Immature natural killer cell (primary cell): ENCODE results near the gene MFSD6. TPM values are rescaled to one million over a fixed set of nuclear protein-coding genes. Genes with fewer than 3 reads are reported as not detected.

ENCODE experiments used
- DNase-seq, 3 donors: peaks; one replicate each; pipeline ENCODE4 v3.0.0; 2022; ENCODE audit warnings: mixed read lengths in 1 of 3
- H3K27ac Mint-ChIP-seq, 6 donors: one replicate each; pipeline ENCODE4 v1.8.0; 2020; ENCODE audit warnings: mixed read lengths in 6 of 6, mild to moderate bottlenecking in 5 of 6, inconsistent platforms in 4 of 6, moderate library complexity in 3 of 6
- H3K27me3 Mint-ChIP-seq, 3 donors: one replicate each; pipeline ENCODE4 v1.8.0; 2020 to 2021; ENCODE audit warnings: low read depth in 3 of 3, mild to moderate bottlenecking in 3 of 3, mixed read lengths in 3 of 3, moderate library complexity in 3 of 3, inconsistent platforms in 1 of 3
- H3K36me3 Mint-ChIP-seq, 3 donors: one replicate each; pipeline ENCODE4 v1.8.0; 2020; ENCODE audit warnings: mixed read lengths in 3 of 3, inconsistent platforms in 2 of 3, mild to moderate bottlenecking in 2 of 3
- H3K4me1 Mint-ChIP-seq, 2 donors: one replicate each; pipeline ENCODE4 v1.8.0; 2020; ENCODE audit warnings: inconsistent platforms in 2 of 2, mild to moderate bottlenecking in 2 of 2, mixed read lengths in 2 of 2, moderate library complexity in 1 of 2
- H3K4me3 Mint-ChIP-seq, 5 donors: one replicate each; pipeline ENCODE4 v1.8.0; 2020; ENCODE audit warnings: mild to moderate bottlenecking in 5 of 5, mixed read lengths in 5 of 5, inconsistent platforms in 3 of 5, moderate library complexity in 3 of 5
- H3K9me3 Mint-ChIP-seq, 6 donors: one replicate each; pipeline ENCODE4 v1.8.0; 2020; ENCODE audit warnings: mild to moderate bottlenecking in 6 of 6, mixed read lengths in 6 of 6, inconsistent platforms in 4 of 6, moderate library complexity in 3 of 6
- polyA plus RNA-seq, 3 donors: library from polyadenylated mRNA; unstranded; fragments of 300-500 nt; fragmentation: Illumina TruSeq; gene quantifications; one replicate each; pipeline ENCODE4 v1.2.3, GENCODE V29; 2021

Gene MFSD6
- polyA plus RNA-seq, 3 donors from 2014 or later, result 7.3 to 35.1 (median 8.5) TPM

GRCh38 chr2:190530248-190530900 is 122.2 kb downstream of the MFSD6 start:
- no peaks in the 10 kb centered on the region for H3K36me3 Mint-ChIP-seq
- peak overlapping the region in 1 of 6 donors; percentile 0 for H3K27ac Mint-ChIP-seq
- H3K4me3 Mint-ChIP-seq, result no peak overlapping the region
- peaks cover 49 to 73% of the 10 kb centered on the region in 2 donors for H3K4me1 Mint-ChIP-seq
- peaks cover 2 to 15% (median 12%) of the 10 kb centered on the region in 3 donors for H3K27me3 Mint-ChIP-seq
- DNase-seq, result no peak
- H3K9me3 Mint-ChIP-seq, result no peaks in the 10 kb centered on the region

DNA sequence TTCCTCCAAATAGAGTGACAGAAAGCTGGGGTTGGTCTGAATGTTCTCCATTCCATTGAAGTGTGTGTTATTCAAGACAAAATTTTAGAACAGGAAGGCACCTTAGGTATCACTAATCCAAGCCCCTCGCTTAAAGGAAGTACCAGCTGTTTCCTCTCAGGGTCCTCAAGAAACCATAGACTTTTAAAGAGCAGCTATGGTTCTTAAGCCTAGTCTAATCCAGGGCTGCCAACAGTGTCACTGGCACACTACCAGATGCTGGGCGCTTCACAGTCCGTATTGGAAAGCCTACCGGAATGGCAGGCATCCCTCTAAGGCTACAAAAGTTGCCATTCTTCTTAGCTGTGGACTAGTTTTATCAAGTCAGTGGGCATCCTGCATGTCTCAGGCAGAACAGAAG is 124.4 kb downstream of the MFSD6 start:
- Mint-ChIP-seq H3K27ac (peak overlapping the region; percentile 37 to 100 (median 99)), H3K9me3 (no peaks in the 10 kb centered on the region), H3K4me1 (peaks cover 46 to 73% of the 10 kb centered on the region in 2 donors), H3K36me3 (peaks cover 0 to 6% (median 3%) of the 10 kb centered on the region in 3 donors), H3K4me3 (peak overlapping the region; percentile 95 to 99 (median 96)), H3K27me3 (peaks cover 2 to 15% (median 12%) of the 10 kb centered on the region in 3 donors)
- DNase-seq, result no peak

DNA sequence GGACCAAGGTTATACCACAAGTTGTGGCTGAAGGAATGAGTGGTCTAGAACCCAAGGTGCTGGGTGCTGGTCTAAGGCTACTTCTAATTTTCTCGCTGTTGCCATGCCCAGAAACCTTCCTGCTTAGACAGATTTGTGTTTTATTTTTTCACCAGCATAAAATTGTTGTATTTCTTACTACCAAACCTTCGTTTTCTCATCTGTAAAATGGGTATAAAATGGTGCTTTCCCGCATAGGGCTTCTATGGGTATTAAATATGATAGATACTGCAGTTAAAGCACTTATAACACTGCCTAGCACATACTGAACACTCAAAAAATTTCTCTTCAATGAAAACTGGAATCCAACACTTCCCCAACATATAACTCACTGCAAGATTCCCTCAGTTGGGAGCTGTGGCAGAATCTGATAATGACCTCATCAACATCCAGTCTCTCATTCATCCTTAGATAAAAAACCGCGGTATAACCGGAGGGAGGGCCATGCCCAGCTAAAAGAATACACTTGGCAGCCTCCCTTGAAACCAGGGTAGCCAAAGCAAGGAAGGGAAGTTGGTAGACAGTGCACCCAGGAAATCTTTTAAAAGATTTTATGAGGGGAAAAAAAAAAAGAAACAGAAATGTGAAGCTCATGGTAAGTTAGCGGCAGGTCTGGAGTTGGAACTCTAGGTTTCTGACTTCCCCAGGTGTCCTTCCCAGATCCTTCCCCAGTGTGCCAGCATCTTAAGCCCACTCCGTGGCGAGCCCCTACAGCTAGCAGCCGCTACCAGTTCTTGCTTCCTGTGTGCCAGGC is 125.2 kb downstream of the MFSD6 start:
- peaks cover 0 to 9% (median 8%) of the 10 kb centered on the region in 3 donors for H3K36me3 Mint-ChIP-seq
- peaks cover 45 to 67% of the 10 kb centered on the region in 2 donors for H3K4me1 Mint-ChIP-seq
- peaks cover 2 to 15% (median 12%) of the 10 kb centered on the region in 3 donors for H3K27me3 Mint-ChIP-seq
- peaks cover 0 to 2% (median under 1%) of the 10 kb centered on the region in 6 donors for H3K9me3 Mint-ChIP-seq
- peak overlapping the region; percentile 95 to 99 (median 96) for H3K4me3 Mint-ChIP-seq
- DNase-seq, result no peak
- peak overlapping the region; percentile 99 to 100 (median 100) for H3K27ac Mint-ChIP-seq

DNA sequence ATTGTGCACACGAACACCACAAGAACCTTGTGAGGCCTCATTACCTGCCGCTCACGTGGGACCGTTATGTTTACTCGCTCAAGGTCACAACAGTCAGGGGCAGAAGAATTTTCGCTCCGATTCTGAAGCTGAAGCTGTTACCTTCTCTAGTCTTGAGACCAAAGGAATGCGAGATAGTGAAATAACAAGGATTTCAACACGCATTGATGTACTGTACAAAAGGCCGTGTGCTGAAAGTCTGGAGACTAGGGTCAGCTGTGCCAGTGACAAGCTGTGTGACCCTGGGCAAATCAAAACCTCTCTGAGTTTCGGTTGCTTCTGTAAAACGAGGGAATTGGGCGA is 125.8 kb downstream of the MFSD6 start:
- Mint-ChIP-seq H3K4me3 (peak overlapping the region; percentile 95 to 99 (median 96)), H3K9me3 (peaks cover 0 to 8% (median 4%) of the 10 kb centered on the region in 6 donors), H3K27ac (peak overlapping the region; percentile 99 to 100 (median 100)), H3K27me3 (peaks cover 2 to 15% (median 12%) of the 10 kb centered on the region in 3 donors), H3K36me3 (peaks cover 5 to 14% (median 14%) of the 10 kb centered on the region in 3 donors), H3K4me1 (peaks cover 39 to 63% of the 10 kb centered on the region in 2 donors)
- no peak for DNase-seq

DNA sequence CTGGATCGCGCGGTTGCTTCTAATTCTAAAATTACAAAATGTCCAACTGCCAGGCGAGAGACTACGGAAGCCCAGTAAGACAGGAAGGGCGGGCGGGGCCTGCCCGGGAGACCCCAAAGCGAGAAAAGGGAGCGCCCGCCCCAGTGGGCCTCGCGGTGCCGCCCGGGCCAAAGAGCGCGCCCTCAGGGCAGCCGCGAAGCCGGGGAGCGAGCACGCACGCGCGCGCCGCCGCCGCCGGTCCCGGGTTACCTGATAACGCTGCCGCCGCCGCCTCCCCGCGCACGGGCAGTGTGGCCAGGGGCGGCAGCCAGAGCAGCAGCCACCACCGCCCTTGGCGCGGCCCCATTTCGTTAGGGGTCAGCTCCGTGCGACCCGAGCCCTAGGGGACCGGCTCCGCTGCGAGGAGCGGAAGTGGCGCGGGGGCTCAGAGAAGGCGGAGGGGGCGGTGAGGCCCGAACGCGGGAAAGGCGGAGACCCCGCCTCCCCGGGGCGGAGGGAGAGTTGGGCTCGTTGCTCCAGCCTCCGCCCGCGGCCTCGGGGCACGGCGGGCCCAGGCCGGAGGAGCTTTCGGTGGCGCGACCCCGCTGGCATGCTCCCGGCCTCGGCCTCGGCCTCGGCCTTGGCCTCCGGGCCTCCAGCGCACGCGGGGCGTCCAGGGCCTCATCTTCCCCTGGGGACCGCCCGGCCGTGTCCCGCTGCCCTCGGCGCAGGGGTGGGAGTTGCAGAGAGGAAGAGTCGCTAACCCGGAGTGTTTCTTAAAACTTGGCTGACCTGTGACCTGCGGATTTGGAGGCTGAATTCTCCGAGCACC is 126.4 kb downstream of the MFSD6 start, which contains the start of gene NEMP2:
Gene NEMP2, minus strand, starts transcription at position 413 of the 811 bp plus-strand sequence. Its CDS starts 67 bp downstream, at position 346.
- H3K27me3 Mint-ChIP-seq, result peaks cover 2 to 15% (median 12%) of the 10 kb centered on the region in 3 donors
- H3K9me3 Mint-ChIP-seq, result peaks cover 1 to 13% (median 9%) of the 10 kb centered on the region in 6 donors
- peak; percentile 89 to 93 (median 92) for DNase-seq
- peak within 1 kb of the TSS; percentile 95 to 99 (median 96) for H3K4me3 Mint-ChIP-seq
- peaks cover 8 to 18% (median 14%) of the 10 kb centered on the region in 3 donors for H3K36me3 Mint-ChIP-seq
- peaks cover 34 to 58% of the 10 kb centered on the region in 2 donors for H3K4me1 Mint-ChIP-seq
- peak within 1 kb of the TSS; percentile 99 to 100 (median 100) for H3K27ac Mint-ChIP-seq

DNA sequence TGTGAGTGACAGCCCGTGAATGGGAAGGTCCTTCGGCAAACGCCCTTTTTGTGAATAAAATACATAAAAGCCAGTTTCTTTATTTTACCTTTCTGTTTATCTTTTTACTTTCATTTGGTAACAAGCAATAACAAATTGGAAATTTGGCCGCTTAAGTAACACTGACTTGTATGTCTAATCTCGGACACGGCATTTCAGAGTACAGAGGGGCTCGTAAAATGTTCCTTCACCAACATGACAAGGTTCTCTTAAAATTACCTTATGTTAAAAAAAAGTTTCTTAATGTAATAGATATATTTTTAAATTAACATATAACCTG is 126.9 kb downstream of the MFSD6 start:
- peaks cover 31 to 53% of the 10 kb centered on the region in 2 donors for H3K4me1 Mint-ChIP-seq
- H3K27ac Mint-ChIP-seq, result peak overlapping the region; percentile 91 to 100 (median 95)
- peaks cover 13 to 23% (median 18%) of the 10 kb centered on the region in 3 donors for H3K36me3 Mint-ChIP-seq

DNA sequence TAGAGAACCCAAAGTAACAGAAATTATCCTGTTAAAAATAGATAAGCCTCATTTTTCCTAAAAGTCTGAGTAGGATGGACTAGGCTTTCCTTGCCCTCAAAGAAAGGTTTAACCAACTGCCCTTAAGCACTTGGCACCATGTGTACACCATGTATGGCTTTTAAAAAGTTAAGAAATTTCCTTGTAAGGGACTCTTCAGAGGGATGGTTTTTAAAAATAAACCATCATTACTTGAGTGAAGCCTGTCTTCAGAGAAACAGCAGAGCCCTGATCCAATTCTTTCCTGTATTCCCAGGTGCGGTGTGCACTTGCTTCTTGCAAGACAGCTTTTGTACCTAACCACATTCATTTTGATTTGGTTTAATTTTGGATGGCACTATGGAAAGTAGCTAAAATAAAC is 127.4 kb downstream of the MFSD6 start:
- peaks cover 2 to 24% (median 18%) of the 10 kb centered on the region in 6 donors for H3K9me3 Mint-ChIP-seq
- H3K27ac Mint-ChIP-seq, result peak overlapping the region; percentile 84 to 100 (median 95)
- H3K27me3 Mint-ChIP-seq, result peaks cover 2 to 15% (median 12%) of the 10 kb centered on the region in 3 donors
- H3K36me3 Mint-ChIP-seq, result peaks cover 14 to 26% (median 22%) of the 10 kb centered on the region in 3 donors
- peak overlapping the region; percentile 91 to 95 (median 92) for H3K4me3 Mint-ChIP-seq
- peaks cover 31 to 48% of the 10 kb centered on the region in 2 donors for H3K4me1 Mint-ChIP-seq
- DNase-seq, result no peak

More for the DNA sequence above, 126.9 kb downstream of the MFSD6 start:
- no peak for DNase-seq
- peaks cover 1 to 19% (median 13%) of the 10 kb centered on the region in 6 donors for H3K9me3 Mint-ChIP-seq
- peaks cover 2 to 15% (median 12%) of the 10 kb centered on the region in 3 donors for H3K27me3 Mint-ChIP-seq
- H3K4me3 Mint-ChIP-seq, result peak overlapping the region; percentile 91 to 95 (median 92)

- Mint-ChIP-seq H3K27ac (peak overlapping the region in 5 of 6 donors; percentile 4 to 62 (median 33)), H3K4me1 (peaks cover 25 to 28% of the 10 kb centered on the region in 2 donors), H3K27me3 (peaks cover 3 to 17% (median 12%) of the 10 kb centered on the region in 3 donors), H3K36me3 (peaks cover 29 to 45% (median 41%) of the 10 kb centered on the region in 3 donors), H3K4me3 (no peak overlapping the region), H3K9me3 (peaks cover 11 to 46% (median 37%) of the 10 kb centered on the region in 6 donors)
- DNase-seq, result peak in 2 of 3 donors; percentile 15 to 16
Measured at GRCh38 chr2:190537765-190538164, 129.6 kb downstream of the MFSD6 start.

DNA sequence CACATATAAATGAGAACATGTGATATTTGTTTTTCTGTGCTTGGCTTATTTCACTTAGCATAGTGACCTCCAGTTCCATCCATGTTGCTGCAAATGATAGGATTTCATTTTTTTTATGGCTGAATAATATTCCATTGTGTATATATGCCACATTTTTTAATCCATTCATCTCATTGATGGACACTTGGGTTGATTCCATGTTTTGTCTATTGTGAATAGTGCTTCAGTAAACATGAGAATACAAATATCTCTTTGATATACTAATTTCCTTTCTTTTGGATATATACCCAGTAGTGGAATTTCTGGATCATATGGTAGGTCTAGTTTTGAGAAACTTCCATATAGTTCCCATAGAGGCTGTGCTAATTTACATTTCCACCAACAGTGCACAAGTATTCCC is 130.0 kb downstream of the MFSD6 start:
- Mint-ChIP-seq H3K27me3 (peaks cover 3 to 17% (median 12%) of the 10 kb centered on the region in 3 donors), H3K9me3 (peaks cover 15 to 49% (median 38%) of the 10 kb centered on the region in 6 donors), H3K4me3 (no peak overlapping the region), H3K27ac (peak overlapping the region; percentile 4 to 62 (median 30)), H3K36me3 (peaks cover 29 to 48% (median 44%) of the 10 kb centered on the region in 3 donors), H3K4me1 (peaks cover 21 to 24% of the 10 kb centered on the region in 2 donors)
- no peak for DNase-seq

DNA sequence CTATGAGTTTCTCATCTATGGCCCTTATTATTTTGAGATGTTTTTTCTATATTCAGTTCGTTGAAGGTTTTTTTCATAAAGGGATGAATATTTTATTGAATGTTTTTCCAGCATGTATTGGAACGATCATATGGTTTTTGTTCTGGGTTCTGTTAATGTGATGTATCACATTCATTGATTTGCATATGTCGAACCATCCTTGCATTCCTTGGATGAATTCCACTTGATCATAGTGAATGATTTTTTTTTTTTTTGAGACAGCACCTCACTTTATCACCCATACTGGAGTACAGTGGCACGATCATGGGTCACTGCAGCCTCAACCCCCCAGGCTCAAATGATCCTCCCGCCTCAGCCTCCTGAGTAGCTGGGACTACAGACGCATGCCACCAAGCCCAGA is 131.9 kb downstream of the MFSD6 start:
- DNase-seq, result no peak
- H3K36me3 Mint-ChIP-seq, result peaks cover 29 to 49% (median 44%) of the 10 kb centered on the region in 3 donors
- peaks cover 17 to 49% (median 38%) of the 10 kb centered on the region in 6 donors for H3K9me3 Mint-ChIP-seq
- peaks cover 1 to 3% (median 2%) of the 10 kb centered on the region in 3 donors for H3K27me3 Mint-ChIP-seq
- H3K4me3 Mint-ChIP-seq, result no peak overlapping the region
- peak overlapping the region in 1 of 6 donors; percentile 4 for H3K27ac Mint-ChIP-seq
- H3K4me1 Mint-ChIP-seq, result peaks cover 11 to 14% of the 10 kb centered on the region in 2 donors

GRCh38 chr2:190545093-190545492 is 136.9 kb downstream of the MFSD6 start:
- H3K9me3 Mint-ChIP-seq, result peaks cover 15 to 30% (median 26%) of the 10 kb centered on the region in 6 donors
- peaks cover 0 to 3% (median 2%) of the 10 kb centered on the region in 3 donors for H3K27me3 Mint-ChIP-seq
- no peak overlapping the region for H3K4me3 Mint-ChIP-seq
- peaks cover 16 to 29% (median 26%) of the 10 kb centered on the region in 3 donors for H3K36me3 Mint-ChIP-seq
- H3K4me1 Mint-ChIP-seq, result peaks cover 7% of the 10 kb centered on the region in 2 donors
- no peak for DNase-seq
- no peak overlapping the region for H3K27ac Mint-ChIP-seq

DNA sequence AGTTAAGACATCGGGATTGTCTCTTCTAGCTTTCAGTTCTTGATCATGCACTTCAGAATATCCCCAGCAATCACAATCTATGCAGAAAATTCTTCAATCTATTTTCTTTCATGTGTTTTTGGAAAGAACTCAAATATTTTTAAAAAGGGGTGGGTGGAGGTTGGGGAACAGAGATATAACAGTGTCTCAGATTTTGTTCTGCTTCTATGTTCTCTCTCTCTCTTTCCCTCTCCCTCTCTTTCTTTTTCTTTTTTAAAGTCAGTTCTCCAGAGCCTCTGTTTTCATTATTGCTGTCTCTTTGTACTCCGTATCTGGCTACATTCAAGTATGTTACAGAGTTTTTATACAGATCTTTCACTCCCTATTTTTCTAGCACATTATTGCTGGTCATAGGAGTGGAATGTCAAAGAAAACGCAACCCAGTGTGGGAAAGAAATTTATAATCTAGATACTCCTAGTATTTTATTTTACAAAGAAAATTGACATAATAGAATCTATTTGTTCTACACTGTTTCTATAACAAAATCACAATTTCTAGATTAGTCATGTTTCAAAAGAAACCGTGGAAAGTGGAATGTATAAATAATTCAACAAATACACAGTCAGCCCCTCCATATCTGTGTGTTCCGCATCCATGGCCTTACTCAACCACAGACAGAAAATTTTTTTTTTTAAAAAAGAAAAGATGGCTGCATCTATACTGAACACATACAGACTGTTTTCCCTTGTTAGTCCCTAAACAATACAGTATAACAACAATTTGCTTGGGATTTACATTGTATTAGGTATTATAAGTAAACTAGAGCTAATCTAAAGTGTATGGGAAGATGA is 137.6 kb downstream of the MFSD6 start:
- H3K9me3 Mint-ChIP-seq, result peaks cover 13 to 23% (median 19%) of the 10 kb centered on the region in 6 donors
- peaks cover 0 to 3% (median 0%) of the 10 kb centered on the region in 3 donors for H3K27me3 Mint-ChIP-seq
- peaks cover 12 to 24% (median 20%) of the 10 kb centered on the region in 3 donors for H3K36me3 Mint-ChIP-seq
- peaks cover 7% of the 10 kb centered on the region in 2 donors for H3K4me1 Mint-ChIP-seq
- no peak for DNase-seq
- H3K27ac Mint-ChIP-seq, result no peak overlapping the region
- no peak overlapping the region for H3K4me3 Mint-ChIP-seq
